DMS53 treated with DMSO at 0.1 percent for 48 hours (cell line): ENCODE data around the gene NFKBIE.

Source experiments
- DNase-seq: peaks from one replicate; lab custom pipeline; 2025; ENCODE audit not compliant: unreplicated experiment; lab: John Stamatoyannopoulos, UW

Gene NFKBIE

GRCh38 chr6:44275271-44275748 lies 10.0 kb upstream of the NFKBIE start:
- no peak for DNase-seq

- DNase-seq, result no peak
Measured at GRCh38 chr6:44273617-44274016, 8.3 kb upstream of the NFKBIE start.

- no peak for DNase-seq
Measured at GRCh38 chr6:44272999-44273566, 7.7 kb upstream of the NFKBIE start.

- no peak for DNase-seq
Measured at GRCh38 chr6:44272529-44272928, 7.2 kb upstream of the NFKBIE start.

DNA sequence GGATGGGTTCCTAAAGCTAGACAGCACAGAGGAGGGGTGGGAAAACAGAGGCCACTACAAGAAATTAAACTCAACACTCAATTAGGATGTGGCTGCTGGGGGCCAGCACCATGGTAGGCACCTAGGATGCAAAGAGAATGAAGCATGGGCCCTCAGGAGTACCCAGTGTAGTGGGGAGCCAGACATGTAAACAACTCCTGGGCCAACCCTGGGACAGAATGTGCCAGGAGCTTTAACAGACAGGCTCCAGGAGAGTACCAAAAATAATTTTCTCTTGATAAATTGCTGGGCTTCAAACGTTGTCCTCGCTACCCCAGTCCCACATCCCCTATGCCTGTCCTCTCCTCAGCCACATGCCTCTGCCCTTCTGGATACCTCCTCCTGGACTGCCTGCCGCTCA lies 6.6 kb upstream of the NFKBIE start:
- DNase-seq, result no peak

- DNase-seq, result no peak
Measured at GRCh38 chr6:44271406-44271723, 6.0 kb upstream of the NFKBIE start.

DNA sequence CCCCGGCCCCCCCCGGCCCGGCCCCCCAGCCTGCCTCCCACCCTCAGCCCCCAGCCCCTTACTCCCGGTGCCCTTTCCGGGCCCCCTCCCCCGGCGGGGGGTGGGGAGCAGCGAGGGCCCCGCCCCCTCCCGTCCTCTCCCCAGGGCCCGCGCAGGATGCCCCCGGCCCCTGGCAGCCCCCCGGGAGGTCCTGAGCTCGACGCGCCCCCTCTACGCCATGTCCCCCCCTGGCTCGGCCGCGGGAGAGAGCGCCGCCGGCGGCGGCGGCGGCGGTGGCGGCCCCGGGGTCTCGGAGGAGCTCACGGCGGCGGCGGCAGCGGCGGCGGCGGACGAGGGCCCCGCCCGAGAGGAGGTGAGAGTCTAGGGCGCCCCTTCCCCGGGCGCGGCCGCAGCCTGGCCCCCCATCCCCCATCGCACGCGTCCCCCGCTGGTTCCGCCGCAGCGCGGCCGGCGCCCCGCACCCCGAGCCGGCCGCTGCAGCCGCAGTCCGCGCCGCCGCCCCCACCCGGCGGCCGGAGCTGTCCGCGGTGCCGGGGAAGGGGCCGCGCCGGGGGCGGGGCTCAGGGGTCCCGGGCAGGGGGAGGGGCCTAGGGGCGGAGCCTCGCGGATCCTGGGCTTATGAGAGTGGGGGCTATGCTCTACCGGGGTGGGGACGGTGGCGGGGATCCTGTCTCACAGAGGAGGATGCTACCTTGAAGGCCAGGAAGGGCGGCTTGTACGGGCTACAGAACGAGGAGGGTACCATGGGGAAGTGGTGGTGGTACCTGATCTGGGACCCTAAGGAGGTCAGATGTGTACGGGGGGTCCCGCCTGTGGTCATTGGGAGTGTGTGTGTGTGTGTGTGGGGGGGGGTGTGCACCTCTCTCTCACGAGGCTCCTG lies 5.4 kb upstream of the NFKBIE start:
- no peak for DNase-seq

- DNase-seq, result no peak
Measured at GRCh38 chr6:44269921-44270525, 4.7 kb upstream of the NFKBIE start, which contains the start of gene TMEM151B. TSS of gene TMEM151B (plus strand) at chr6:44270450. CDS start at chr6:44270743, 293 bp downstream.

- DNase-seq, result no peak
Measured at GRCh38 chr6:44269178-44269920, 4.0 kb upstream of the NFKBIE start.

DNA sequence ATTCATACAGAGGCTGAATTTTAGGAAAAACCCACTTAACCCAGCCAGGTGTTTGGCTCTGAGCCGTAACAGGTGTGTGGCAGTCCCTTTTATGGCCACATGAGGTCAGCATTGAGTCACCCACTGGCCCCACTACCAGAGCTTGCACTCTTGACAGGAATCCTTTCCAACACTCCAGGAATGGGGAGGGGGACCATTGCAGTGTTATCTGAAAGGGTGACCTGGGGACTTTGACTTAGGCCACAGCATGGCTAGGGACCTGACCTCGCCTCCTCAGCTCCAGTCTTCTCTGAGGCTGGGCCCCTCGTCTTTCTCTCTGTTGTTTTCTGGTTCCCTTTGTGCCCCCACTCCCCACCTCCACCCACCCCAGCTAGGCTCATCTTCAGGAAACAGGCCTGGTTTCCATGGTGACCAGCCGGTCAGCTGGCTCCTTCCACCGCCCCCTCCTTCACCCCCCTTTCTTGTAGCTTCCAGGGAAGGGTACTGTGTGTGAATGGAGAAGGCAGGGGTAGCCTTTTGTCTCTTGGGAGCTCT lies 2.8 kb upstream of the NFKBIE start:
- DNase-seq, result peak; percentile 63

DNA sequence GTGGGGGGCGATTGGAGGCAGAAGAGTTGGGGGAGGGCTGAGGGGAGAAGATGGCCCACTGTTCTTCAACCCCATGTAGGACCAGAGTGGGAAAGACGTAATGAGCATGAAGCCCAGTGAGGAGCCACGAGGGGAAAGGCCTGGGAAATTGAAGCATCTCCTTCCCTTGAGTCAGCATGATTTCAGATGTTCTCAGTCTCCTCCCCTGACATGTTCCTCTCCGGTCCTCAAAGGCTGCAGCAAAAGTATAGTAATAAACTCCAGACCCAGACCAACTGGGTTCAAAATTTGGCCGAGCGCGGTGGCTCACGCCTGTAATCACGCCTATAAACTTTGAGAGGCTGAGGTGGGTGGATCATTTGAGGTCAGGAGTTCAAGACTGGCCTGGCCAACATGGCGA lies 1.9 kb upstream of the NFKBIE start:
- no peak for DNase-seq

DNA sequence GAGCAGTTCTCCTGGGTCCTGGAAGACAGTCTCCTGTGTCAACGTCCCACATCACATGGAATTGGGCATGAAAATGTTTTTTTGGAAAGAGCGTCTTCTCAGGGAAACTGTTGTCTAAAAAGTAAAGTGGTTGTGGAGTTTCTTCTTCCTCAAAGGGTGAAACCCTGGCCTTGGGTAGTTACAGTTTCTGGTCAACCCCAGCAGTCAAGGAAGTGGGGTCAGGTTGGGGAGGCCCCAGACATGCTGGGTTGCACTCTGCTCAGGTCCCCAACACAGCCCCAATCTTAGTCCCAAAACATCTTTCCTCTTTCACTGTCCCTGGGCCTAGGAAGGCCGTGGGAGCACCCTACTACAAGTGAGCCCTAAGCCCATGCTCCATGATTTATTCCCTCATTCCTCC lies 996 bp upstream of the NFKBIE start:
- DNase-seq, result no peak

DNA sequence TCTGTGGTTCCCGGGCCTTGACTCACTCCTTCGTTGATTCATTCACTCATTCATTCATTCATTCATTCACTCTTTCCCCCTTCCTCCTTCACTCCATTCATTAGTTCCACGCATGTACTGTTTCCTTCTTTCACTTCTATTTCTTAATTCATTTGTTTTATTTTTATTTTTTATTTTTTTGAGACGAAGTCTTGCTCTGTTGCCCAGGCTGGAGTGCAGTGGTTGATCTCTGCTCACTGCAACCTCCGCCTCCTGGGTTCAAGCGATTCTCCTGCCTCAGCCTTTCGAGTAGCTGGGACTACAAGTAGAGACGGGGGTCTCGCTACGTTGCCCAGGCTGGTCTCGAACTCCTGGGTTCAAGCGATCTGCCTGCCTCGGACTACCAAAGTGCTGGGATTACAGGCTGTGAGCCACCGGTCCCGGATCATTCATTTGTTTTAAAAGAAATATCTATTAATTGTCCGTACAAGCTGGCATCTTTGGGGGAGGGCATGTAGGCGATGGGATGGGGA lies 427 bp upstream of the NFKBIE start:
- no peak for DNase-seq

- no peak for DNase-seq
Measured at GRCh38 chr6:44264154-44265006, 971 bp downstream of the NFKBIE start.

DNA sequence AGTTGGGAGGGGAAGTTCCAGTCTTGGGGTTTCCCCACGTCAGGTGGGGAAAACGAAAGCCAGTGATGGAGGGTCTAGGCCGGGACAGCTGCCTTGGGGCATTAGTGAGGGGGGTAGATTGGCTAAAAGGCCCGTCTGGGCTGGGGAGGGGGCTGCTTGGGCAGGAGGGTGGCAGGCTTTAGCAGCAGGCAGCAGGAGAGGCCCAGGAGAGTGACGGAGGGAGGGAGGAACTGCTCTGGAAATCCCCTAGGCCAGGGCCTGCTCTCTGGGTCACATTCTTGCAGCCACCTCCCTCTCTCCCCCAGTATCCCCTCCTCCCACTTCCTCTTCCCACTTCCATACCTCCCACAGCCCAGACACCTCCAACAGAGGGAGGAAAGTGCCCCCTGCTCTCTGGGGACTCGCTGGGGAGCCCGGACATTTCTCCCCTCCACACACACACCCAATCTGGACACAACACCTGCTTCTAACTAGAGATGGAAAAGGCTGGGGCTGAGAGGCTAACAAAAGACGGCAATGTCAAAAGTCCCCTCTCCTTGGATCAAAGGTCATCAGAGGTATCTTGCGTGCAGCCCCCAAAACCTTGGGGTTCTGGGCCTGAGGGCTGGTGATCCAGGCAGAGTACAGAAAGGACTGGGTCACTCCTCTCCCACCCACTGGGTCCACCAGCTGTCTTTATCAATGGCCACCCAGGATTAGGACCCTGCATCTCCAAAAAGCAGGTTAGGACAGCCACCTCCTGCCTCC lies 1.8 kb downstream of the NFKBIE start:
- DNase-seq, result no peak

GRCh38 chr6:44262467-44263353 lies 2.6 kb downstream of the NFKBIE start:
- DNase-seq, result no peak

GRCh38 chr6:44261581-44261980 lies 3.8 kb downstream of the NFKBIE start:
- no peak for DNase-seq
